Endometrial microvascular endothelial cells (primary cell): ENCODE data around the gene MNT. TPM values are rescaled to one million over a fixed set of nuclear protein-coding genes. Genes with fewer than 3 reads are reported as not detected.

Source experiments
- in situ Hi-C: cut with HindIII; loops from 2 replicates; pipeline ENCODE4 v1.10.0; 2017; ENCODE audit warnings: low sequenced_read_pairs, low pct_unique_long_range_greater_than_20kb; ENCODE audit errors: inconsistent ontology term
- total RNA-seq: library from RNA; depleted of rRNA; stranded (reverse); fragments of >200 nt; gene quantifications from one replicate; pipeline ENCODE4 v1.2.3, GENCODE V29; 2015; ENCODE audit errors: inconsistent ontology term

The MNT gene
- total RNA-seq, 1 donor from 2014 or later, result 4.5 TPM

DNA sequence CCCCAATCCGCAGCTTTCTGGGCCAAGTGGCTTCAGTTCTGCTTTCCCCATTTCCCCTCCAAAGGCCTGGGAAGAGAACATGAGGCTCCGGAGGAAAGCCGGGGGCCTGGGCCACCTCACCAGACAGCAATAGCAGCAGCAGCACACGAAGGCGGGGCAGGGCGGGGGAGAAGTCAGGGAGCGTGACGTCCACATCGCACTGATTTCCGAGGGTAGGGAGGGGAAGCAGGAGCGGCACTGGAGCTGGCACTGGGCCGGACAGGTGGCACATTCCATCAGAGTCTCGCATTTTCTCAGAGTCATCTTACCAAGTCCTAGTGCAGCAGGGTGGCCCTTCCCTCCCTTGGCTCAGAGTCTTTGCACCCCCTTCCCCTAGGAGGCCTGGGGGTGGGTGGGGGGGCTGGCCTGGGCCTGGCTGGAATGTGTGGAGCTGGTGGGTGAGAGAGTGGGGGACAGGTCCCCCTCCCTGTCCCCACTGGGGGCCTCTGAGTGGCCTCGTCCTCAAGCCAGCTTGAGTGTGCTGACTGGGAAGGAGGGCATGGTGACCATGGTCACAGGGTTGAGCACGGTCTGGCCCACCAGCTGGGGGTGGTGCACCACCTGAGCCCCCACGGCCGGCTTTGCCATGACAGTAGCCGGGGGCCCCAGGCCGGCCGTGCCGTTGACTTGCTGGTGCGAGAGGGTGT, 14.3 kb downstream of the MNT start:
- in situ Hi-C loops, result no loop called here

- in situ Hi-C loops, result no loop called here
Observed at GRCh38 chr17:2385240-2386210, 15.3 kb downstream of the MNT start.

DNA sequence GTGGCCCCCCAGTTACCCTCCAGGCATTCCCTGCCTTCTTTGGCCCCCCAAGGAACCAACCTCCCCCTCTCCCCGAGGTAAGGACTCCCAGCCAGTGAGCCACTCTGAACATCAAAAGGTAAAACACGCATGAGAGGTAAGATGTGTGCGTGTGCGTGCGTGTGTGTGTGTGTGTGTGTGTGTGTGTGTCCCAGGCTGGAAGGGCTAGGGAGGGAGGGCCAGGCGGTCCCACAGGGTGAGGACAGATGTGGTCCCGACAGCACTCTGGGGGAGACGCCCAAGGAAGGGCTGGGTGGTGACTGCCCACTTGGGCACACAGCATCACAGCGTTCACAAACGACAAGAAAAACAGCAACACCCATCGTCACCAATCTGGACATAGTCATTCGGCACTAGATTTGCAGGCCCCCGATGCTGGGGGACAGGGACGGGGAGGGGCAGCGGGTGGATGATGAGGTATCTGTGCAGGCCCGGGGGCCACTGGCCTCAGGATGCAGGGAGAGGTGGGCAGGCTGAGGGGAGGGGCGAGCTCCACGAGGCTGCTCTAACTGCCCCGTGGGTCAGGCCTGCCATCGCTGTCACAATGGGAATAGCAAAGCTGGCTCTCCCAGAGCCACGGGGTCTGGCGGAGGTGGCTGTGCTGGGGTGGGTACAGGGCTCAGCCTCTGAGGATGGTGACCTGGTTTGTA, 16.3 kb downstream of the MNT start:
- in situ Hi-C loops, result no loop called here

DNA sequence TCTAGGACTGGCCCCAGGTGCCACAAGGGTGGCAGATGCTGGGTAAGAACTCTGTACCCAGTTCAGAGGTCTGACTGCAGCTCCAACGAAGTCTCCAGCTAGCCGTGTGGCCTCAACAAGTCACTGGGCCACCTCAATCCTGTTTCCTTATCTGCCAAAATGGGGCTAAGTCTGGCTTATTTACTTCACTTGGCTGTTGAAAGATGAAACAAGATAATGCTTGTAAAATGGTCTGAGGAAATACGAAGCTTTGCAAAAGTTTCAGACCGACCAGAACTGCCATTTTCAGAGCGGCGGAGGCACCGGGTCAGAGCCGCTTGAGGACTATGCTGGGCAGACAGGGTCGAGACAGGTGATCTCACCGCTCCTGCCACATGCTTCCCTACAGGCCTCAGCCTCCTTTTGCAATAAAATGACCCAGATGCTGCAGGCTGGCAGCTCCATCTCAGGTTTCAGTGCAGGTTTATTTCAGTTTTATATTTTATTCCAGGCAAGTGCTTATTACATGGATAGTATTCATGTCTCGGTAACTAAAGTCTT, 17.2 kb downstream of the MNT start:
- in situ Hi-C loops, result no loop called here

DNA sequence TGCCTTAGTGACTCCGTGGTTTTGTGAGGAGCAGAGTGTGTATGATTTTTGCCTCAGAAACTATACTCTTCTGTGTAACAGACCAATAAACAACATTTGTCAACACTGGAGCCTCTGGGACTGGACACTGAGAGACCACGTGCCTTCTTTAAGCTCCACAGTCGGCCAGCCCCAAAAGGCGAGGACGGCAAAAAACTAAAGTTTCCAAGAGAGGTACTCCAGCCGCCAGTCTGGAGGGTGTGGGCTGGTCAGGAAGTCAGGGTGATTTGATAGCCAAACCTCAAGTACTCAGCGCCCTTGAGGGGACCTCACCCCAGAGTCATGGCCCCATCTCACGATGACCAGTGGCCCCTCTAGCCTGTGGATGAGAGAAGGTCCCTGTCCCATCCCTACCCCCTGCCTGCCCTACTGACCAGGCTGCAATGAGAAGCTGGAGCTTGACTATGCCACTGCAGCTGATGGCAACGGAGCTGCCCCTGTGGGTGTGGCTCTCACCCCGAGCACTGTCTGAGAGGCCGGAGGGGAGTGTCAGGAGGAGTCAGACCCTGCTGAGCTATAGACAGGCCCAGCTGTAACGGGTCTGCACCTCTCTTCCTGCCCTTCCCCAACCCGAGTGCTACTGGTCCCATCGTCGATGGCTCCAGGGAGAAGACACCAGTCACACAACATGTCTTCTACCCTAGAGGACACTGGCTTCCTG, 19.8 kb downstream of the MNT start:
- in situ Hi-C loops, result no loop called here

DNA sequence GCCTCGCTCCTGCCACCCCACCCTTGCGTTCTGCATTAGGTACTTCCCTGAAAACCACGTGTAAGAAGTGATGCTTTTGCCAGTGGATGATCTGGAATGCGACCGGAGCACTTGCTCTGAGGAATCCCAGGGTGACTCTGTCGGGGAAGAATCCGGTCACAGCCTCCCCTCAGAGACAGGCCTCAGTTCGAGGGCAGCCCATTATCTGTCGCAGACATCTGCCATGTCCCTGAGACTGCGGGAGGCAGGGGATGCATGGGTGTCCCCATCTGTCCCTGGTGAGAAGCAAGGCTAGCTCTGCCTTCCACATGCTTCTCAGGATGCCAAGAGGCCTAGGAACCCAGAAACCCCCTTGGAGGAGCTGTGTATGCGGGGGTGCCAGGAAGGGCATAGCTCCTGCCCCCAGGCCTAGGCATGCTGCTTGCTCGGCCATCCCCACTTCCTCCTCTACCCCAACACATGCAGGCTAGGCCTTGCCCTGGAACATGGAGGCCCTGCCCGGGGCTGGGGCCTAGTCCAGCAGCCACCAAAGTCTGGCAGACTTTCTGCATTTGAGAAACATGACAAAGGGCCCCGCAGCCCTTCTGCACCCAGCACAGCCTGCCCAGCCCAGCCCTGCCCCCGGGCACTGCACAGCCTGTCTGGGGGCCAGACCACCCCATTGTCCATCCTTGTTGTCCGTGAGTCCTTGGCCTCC, 20.5 kb downstream of the MNT start:
- in situ Hi-C loops, result no loop called here

DNA sequence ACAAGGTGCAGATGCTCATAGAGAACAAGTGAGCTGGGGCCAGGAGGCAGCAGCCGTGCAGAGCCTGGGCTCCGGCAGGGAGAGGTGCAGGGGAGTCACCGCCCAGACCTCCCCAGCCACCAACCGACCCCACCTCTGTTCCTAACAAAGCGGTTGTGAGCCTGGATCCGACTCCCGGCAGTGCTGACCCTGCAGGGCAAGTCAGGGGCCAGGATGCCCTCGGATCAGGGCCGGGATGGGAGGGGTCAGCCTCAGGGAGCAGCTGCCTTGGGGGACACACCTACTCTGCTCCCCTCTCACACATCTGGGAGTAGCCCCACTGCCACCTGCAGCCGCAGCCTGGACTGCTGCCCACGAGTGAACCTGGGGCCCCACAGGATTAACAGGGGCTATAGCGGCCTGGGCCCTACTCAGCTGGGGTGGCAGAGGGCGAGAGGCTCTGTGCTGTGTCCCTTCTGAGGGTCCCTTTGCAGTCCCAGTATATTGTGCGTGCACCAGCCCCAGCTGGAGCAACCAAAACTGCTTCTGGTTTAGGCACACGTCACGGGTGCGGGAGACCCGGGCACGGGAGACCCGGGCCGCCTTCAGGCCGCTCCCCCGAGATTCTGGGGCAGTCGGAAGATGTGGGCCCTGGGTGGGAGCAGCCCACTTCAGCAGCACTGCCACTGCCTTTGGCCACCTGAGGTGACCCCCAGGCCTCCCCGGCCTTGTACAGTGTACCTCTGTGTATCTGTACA, 21.2 kb downstream of the MNT start:
- in situ Hi-C loops, result no loop called here

DNA sequence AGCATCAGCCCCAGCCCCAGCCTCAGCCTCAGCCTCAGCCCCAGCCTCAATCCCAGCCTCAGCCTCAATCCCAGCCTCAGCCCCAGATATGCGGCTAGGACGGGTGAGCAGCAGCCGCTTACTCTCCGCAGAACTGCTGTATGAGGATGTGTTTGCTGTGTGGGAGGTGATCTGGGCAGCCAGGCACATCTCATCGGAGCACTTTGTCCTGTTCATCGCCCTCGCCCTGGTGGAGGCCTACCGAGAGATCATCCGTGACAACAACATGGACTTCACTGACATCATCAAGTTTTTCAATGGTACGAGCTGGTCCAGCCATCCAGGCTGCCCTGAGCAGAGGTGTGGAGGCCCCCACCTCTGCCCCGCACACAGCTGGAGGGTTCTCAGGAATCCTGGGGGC, 22.0 kb downstream of the MNT start:
- in situ Hi-C loops, result no loop called here

DNA sequence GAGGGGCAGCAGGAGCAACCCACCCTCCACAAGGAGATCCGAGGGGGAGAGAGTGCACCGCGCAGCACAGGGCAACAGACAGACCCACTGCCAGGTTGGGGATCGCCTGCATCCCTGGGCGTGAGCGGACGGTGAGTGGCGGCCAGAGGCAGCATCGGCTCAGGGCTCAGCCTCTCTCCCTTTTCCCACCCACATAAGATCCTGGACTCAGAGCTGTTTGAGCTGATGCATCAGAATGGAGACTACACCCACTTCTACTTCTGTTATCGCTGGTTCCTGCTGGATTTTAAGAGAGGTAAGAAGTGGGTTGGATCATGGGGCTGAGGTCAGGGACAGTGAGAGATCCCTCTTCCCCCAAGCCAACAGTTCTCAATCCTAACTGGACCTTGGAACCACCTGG, 23.2 kb downstream of the MNT start:
- in situ Hi-C loops, result no loop called here

GRCh38 chr17:2376107-2376506, 24.8 kb downstream of the MNT start:
- in situ Hi-C loops, result no loop called here

- in situ Hi-C loops, result no loop called here
Observed at GRCh38 chr17:2375406-2375805, 25.5 kb downstream of the MNT start.

DNA sequence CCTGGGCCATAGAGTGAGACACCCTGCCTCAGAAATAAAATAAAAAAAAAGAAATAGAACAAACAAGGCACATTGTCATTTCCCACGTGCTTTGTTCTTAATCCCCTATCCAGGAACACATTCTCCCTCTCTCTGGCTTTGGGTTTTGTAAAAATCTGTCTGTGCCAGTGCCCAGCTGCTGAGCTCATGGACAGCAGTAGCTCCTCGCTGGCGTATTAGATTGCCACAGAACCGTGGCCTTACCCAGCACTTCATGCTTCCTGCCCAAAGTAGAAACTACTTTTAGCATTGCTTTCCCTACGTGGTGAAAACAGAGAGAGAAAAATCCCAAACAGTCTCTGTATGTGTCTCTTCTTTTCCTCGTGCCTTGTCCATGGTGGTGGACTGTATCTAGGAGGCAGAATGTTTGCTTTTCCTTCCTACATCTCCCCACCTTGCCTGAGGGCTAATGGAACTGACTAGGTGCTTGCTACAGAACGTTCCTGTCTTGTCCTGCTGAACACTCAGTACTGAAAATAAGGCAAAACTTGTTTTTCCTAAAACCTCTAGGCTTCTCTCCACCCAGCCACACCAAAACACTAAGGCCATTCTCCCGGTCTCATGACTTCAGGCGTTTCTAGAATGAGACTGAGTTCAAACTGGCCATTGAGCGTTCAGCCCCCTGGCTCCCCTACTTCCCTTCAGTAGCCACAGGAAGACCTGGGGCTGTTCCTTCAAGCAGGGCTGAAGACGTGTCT, 26.1 kb downstream of the MNT start:
- in situ Hi-C loops, result no loop called here

DNA sequence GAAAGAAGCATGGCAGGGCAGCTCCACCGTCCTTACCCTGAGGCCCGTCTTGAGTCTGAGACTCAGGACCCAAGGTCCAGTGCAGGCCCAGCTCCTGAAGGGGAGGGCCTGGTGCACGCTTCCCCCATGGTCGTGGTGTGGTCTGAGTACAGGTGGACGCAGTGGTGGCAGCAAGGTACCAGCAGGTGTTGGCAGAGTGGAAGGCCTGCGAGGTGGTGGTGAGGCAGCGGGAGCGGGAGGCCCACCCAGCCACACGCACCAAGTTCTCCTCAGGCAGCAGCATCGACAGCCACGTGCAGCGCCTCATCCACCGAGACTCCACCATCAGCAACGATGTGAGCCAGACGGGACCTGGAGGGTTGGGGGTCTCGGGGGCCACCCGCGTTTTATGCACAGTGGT, 27.7 kb downstream of the MNT start:
- in situ Hi-C loops, result no loop called here

- in situ Hi-C loops, result no loop called here
Observed at GRCh38 chr17:2372681-2373080, 28.2 kb downstream of the MNT start.

- in situ Hi-C loops, result no loop called here
Observed at GRCh38 chr17:2372180-2372579, 28.7 kb downstream of the MNT start.

DNA sequence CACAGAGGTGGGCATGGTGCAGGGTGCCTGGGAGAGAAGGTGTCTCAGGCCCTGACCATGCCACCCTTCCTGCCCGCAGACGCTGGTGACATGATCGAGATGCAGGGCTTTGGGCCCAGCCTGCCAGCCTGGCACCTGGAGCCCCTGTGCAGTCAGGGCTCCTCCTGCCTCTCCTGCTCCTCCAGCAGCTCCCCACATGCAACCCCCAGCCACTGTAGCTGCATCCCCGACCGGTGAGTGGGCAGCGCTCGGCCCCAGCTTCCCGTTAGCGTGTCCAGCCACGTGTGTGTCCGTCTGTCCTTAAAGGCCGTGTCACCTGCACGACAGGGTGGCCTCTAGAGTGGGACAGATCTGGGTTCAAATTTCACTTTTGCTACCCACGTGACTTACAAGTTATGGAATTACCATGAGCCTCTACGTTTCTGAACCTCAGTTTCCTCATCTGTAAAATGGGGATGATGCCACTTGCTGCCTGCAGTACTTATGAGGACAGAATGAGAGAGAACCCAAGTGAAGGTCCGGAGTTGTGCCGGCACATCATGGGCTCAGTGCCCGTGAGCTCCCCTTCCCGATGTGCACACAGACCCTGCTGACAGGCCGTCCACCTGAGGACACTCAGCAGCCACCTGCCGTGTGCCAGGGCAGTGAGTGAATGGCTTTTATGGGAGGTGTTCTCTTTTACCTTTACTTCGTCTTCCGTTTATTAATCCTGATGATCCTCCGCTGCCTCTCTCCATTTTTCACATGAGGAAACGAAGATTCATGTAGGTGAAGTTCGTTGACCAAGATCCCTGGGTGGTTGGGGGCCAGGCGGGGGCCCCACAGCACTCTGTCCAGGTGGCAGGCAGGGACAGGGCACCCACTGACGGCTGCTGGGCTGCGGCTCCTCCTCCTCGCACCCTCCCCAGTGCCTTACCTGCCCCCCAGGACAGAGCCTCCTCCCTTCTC, 29.4 kb downstream of the MNT start:
- in situ Hi-C loops, result no loop called here
